Erythroblast (primary cell): ENCODE data around the gene SLC45A3.

Experiments
- GATA1 ChIP-seq: IDR thresholded peaks from 2 replicates; pipeline ENCODE4 v1.6.1; 2011; ENCODE audit warnings: low read depth, mild to moderate bottlenecking, control low read depth, low read length, moderate library complexity
- POLR2A ChIP-seq: IDR thresholded peaks from 2 replicates; pipeline ENCODE4 v1.6.1; 2011; ENCODE audit warnings: mild to moderate bottlenecking, low read length

- TF ChIP-seq POLR2A (no peak), GATA1 (no peak)
Observed at GRCh38 chr1:205725514-205725913, 45.2 kb upstream of the SLC45A3 start.
